HL-60 (cell line): ENCODE measurements around the gene BUD31.
"Not testable (repeated sequence)": the region's sequence is repeated elsewhere in the genome, so short reads cannot be mapped to it uniquely, and the experiment has no call there.

ENCODE experiments used
- DNase-seq, 2 experiments: peaks; one replicate each; pipeline ENCODE4 v3.0.0-alpha.2; 2010 to 2020; ENCODE audit warnings: low read depth in 1 of 2, low spot score in 1 of 2
- H3K27ac ChIP-seq: fragments of 250-450 bp; sonication (Bioruptor Pico); replicated peaks from 2 replicates; pipeline ENCODE4 v1.5.1; 2020; ENCODE audit warnings: mild to moderate bottlenecking, moderate library complexity
- H3K27me3 ChIP-seq: fragments of 250-450 bp; sonication (Bioruptor Pico); 2 replicates; pipeline ENCODE4 v1.5.1; 2021; ENCODE audit warnings: mild to moderate bottlenecking, moderate library complexity; ENCODE audit not compliant: insufficient read depth, poor library complexity, severe bottlenecking
- H3K4me3 ChIP-seq: replicated peaks from 2 replicates; pipeline ENCODE4 v1.5.1; 2011; ENCODE audit warnings: mild to moderate bottlenecking, control low read depth, low read length; ENCODE audit not compliant: insufficient read depth
- GABPA ChIP-seq: IDR thresholded peaks from 2 replicates; pipeline ENCODE4 v1.6.1; 2012; ENCODE audit warnings: low read depth
- POLR2AphosphoS5 ChIP-seq: IDR thresholded peaks from 2 replicates; pipeline ENCODE4 v1.6.1; 2012; ENCODE audit warnings: low read depth
- SPI1 ChIP-seq: IDR thresholded peaks from 2 replicates; pipeline ENCODE4 v1.6.1; 2012; ENCODE audit warnings: low read depth, mild to moderate bottlenecking, borderline replicate concordance
- TF ChIP-seq, protein P1 (sequence below): IDR thresholded peaks from 2 replicates; pipeline ENCODE4 v1.6.1; 2012; ENCODE audit warnings: low read depth; ENCODE audit not compliant: insufficient replicate concordance
- TF ChIP-seq, protein P2 (sequence below): IDR thresholded peaks from one replicate; pipeline ENCODE4 v1.5.1; 2011; ENCODE audit warnings: low read length, control low read depth, inconsistent platforms; ENCODE audit not compliant: insufficient read depth

The BUD31 gene

GRCh38 chr7:99428972-99429566, 20.3 kb downstream of the BUD31 start:
- TF ChIP-seq, protein P1, sequence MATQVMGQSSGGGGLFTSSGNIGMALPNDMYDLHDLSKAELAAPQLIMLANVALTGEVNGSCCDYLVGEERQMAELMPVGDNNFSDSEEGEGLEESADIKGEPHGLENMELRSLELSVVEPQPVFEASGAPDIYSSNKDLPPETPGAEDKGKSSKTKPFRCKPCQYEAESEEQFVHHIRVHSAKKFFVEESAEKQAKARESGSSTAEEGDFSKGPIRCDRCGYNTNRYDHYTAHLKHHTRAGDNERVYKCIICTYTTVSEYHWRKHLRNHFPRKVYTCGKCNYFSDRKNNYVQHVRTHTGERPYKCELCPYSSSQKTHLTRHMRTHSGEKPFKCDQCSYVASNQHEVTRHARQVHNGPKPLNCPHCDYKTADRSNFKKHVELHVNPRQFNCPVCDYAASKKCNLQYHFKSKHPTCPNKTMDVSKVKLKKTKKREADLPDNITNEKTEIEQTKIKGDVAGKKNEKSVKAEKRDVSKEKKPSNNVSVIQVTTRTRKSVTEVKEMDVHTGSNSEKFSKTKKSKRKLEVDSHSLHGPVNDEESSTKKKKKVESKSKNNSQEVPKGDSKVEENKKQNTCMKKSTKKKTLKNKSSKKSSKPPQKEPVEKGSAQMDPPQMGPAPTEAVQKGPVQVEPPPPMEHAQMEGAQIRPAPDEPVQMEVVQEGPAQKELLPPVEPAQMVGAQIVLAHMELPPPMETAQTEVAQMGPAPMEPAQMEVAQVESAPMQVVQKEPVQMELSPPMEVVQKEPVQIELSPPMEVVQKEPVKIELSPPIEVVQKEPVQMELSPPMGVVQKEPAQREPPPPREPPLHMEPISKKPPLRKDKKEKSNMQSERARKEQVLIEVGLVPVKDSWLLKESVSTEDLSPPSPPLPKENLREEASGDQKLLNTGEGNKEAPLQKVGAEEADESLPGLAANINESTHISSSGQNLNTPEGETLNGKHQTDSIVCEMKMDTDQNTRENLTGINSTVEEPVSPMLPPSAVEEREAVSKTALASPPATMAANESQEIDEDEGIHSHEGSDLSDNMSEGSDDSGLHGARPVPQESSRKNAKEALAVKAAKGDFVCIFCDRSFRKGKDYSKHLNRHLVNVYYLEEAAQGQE: no peak
- TF ChIP-seq SPI1 (no peak), GABPA (no peak), POLR2AphosphoS5 (no peak)
- TF ChIP-seq, protein P2, sequence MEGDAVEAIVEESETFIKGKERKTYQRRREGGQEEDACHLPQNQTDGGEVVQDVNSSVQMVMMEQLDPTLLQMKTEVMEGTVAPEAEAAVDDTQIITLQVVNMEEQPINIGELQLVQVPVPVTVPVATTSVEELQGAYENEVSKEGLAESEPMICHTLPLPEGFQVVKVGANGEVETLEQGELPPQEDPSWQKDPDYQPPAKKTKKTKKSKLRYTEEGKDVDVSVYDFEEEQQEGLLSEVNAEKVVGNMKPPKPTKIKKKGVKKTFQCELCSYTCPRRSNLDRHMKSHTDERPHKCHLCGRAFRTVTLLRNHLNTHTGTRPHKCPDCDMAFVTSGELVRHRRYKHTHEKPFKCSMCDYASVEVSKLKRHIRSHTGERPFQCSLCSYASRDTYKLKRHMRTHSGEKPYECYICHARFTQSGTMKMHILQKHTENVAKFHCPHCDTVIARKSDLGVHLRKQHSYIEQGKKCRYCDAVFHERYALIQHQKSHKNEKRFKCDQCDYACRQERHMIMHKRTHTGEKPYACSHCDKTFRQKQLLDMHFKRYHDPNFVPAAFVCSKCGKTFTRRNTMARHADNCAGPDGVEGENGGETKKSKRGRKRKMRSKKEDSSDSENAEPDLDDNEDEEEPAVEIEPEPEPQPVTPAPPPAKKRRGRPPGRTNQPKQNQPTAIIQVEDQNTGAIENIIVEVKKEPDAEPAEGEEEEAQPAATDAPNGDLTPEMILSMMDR: no peak
- no peak overlapping the region for H3K27ac ChIP-seq
- no peaks in the 10 kb centered on the region for H3K27me3 ChIP-seq
- H3K4me3 ChIP-seq: no peak overlapping the region
- no peak for DNase-seq

DNA sequence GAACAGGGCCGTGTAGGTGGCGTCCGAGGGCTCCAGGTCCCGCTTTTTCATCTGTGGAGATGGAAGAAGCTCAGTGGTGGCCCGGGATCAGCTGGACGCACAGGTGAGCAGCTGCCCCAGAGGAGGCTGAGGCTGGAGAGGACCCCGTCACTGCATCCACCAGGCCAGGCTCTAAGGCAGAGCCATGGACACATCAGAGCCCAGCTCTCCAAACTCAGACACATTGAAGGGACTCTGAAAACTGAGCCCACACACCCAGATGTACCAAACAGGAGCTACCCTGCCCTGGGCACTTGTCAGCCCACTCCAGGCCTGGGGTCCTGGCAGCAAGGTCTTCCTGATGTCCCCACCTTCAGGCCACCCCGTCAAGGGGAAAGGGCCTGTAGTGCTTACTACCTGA, 21.0 kb downstream of the BUD31 start:
- Histone ChIP-seq H3K27me3 (no peaks in the 10 kb centered on the region), H3K4me3 (no peak overlapping the region), H3K27ac (no peak overlapping the region)
- TF ChIP-seq, protein P2: no peak
- TF ChIP-seq SPI1: no peak
- no peak for TF ChIP-seq GABPA
- TF ChIP-seq, protein P1: no peak
- TF ChIP-seq POLR2AphosphoS5: no peak
- DNase-seq: no peak

- not testable (repeated sequence) for H3K4me3 ChIP-seq, H3K27ac ChIP-seq, DNase-seq, H3K27me3 ChIP-seq
Measured at GRCh38 chr7:99431756-99432540, 23.2 kb downstream of the BUD31 start.

GRCh38 chr7:99433158-99433557, 24.4 kb downstream of the BUD31 start:
- DNase-seq: no peak
- Histone ChIP-seq H3K27ac (no peak overlapping the region), H3K4me3 (no peak overlapping the region), H3K27me3 (no peaks in the 10 kb centered on the region)
- TF ChIP-seq GABPA: no peak
- TF ChIP-seq, protein P2: no peak
- TF ChIP-seq, protein P1: no peak
- no peak for TF ChIP-seq POLR2AphosphoS5
- no peak for TF ChIP-seq SPI1
